ENCODE data around the gene HDAC10.

The HDAC10 gene

DNA sequence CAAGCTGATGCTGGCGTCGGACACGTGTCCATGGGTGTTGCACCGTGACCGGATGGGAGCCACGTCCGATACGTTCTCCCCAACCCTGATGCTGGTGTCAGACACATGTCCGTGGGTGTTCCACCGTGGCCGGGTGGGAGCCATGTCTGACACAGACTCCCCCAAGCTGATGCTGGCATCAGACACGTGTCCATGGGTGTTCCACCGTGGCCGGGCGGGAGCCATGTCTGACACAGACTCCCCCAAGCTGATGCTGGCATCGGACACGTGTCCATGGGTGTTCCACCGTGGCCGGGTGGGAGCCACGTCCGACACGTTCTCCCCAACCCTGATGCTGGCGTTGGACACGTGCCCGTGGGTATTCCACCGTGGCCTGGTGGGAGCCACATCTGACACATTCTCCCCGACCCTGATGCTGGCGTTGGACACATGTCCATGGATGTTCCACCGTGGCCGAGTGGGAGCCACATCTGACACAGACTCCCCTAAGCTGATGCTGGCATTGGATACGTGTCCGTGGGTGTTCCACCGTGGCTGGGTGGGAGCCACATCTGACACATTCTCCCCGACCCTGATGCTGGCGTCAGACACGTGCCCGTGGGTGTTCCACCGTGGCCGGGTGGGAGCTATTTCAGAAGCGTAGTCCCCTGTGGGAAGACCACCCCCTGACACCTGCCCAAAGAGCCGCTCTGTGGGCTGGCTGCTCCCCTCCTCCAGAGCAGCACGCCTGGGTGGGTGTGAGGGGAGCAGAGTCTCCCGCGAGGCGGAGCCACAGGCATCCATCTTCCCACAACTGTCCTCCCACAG lies 30.3 kb downstream of the HDAC10 start:
- no peak for DNase-seq
- H3K4me1 Mint-ChIP-seq = peaks cover 5% of the 10 kb centered on the region
- no peak overlapping the region for H3K4me3 Mint-ChIP-seq
- H3K27ac Mint-ChIP-seq = no peak overlapping the region
- TF ChIP-seq, protein P1, sequence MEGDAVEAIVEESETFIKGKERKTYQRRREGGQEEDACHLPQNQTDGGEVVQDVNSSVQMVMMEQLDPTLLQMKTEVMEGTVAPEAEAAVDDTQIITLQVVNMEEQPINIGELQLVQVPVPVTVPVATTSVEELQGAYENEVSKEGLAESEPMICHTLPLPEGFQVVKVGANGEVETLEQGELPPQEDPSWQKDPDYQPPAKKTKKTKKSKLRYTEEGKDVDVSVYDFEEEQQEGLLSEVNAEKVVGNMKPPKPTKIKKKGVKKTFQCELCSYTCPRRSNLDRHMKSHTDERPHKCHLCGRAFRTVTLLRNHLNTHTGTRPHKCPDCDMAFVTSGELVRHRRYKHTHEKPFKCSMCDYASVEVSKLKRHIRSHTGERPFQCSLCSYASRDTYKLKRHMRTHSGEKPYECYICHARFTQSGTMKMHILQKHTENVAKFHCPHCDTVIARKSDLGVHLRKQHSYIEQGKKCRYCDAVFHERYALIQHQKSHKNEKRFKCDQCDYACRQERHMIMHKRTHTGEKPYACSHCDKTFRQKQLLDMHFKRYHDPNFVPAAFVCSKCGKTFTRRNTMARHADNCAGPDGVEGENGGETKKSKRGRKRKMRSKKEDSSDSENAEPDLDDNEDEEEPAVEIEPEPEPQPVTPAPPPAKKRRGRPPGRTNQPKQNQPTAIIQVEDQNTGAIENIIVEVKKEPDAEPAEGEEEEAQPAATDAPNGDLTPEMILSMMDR (IDR thresholded peaks at IDR 0.05) = no peak
- peaks cover 33% of the 10 kb centered on the region for H3K36me3 Mint-ChIP-seq (ENCODE audit: low read depth)
- H3K9me3 Mint-ChIP-seq = no peaks in the 10 kb centered on the region
- H3K27me3 Mint-ChIP-seq (ENCODE audit: low read depth, poor library complexity) = peaks cover 7% of the 10 kb centered on the region

DNA sequence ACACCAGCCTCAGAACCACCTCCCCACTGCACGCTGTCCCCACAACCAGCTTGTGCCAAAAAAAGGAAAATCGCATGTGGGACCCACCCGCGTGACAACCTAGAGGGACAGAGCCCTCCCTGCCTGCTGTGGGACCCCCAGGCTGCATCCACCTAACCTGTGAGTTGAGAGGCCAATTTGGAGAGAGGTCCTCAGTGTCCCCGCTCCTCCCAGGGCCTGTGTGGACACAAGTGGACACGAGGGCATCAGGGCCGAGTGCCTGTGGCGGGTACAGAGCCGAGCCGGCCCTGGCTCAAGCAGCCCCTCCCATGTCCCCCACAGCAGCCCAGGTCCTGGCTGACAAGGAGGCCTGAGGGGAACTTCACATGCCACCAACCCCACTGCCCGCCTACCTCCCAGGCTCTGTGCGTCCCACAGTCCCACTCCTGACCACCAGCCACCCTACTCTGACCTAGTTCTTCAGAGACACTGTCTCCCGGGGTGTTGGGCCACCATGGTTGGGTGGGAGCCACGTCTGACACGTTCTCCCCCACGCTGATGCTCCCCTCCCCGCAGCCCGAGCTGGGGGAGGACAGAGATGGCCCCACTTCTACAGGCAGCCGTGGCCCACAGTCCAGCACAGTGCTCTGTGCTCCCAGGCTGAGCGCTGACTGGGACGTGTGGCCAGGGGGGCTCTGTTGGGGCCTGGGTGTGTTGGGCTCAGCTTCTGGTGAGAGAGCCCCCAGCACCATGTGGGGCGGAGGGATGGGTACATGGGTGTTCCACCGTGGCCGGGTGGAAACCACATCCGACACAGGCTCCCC lies 31.1 kb downstream of the HDAC10 start:
- H3K36me3 Mint-ChIP-seq (ENCODE audit: low read depth) = peaks cover 37% of the 10 kb centered on the region

DNA sequence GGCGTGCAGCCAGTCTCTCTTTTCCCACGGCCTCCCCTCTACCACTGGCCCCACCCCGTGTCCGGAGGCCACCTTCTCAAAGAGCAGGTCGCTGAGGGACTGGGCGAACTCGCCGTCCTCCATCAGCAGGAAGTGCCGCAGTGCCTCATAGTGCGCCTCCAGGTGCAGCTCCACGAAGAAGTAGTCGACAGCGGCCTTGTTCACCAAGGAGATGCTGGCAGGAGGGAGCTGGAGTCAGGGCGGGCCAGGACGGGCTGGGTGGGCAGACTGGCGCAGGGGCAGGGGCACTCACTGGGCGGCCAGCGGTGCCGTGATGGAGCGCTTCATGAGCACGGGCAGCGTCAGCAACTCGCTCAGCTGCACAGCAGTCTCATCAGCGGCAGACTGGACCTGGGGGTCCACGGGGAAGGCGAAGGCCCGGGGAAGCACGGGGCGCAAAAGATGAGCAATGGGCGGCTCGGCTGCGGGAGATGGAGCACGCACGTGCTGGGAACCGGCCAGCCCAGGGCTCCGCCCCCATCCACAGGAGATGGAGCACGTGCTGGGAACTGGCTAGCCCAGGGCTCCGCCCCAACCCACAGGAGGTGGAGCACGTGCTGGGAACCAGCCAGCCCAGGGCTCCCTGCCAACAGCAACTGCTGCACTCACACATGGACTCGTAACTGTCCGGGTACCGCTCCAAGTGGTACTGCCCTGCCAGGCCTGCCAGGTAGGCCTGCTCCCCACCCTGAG lies 31.9 kb downstream of the HDAC10 start:
- Mint-ChIP-seq H3K36me3 (ENCODE audit: low read depth) (peaks cover 42% of the 10 kb centered on the region), H3K27me3 (ENCODE audit: low read depth, poor library complexity) (peaks cover under 1% of the 10 kb centered on the region), H3K9me3 (no peaks in the 10 kb centered on the region), H3K4me3 (no peak overlapping the region), H3K27ac (no peak overlapping the region), H3K4me1 (peaks cover 4% of the 10 kb centered on the region)
- TF ChIP-seq, protein P1 (IDR thresholded peaks at IDR 0.05) = no peak
- no peak for DNase-seq

More for the DNA sequence above, 31.1 kb downstream of the HDAC10 start:
- peaks cover 3% of the 10 kb centered on the region for H3K27me3 Mint-ChIP-seq (ENCODE audit: low read depth, poor library complexity)
- H3K4me1 Mint-ChIP-seq = peaks cover 5% of the 10 kb centered on the region
- no peak overlapping the region for H3K27ac Mint-ChIP-seq
- TF ChIP-seq, protein P1 (IDR thresholded peaks at IDR 0.05) = no peak
- H3K4me3 Mint-ChIP-seq = no peak overlapping the region
- no peak for DNase-seq
- H3K9me3 Mint-ChIP-seq = no peaks in the 10 kb centered on the region

DNA sequence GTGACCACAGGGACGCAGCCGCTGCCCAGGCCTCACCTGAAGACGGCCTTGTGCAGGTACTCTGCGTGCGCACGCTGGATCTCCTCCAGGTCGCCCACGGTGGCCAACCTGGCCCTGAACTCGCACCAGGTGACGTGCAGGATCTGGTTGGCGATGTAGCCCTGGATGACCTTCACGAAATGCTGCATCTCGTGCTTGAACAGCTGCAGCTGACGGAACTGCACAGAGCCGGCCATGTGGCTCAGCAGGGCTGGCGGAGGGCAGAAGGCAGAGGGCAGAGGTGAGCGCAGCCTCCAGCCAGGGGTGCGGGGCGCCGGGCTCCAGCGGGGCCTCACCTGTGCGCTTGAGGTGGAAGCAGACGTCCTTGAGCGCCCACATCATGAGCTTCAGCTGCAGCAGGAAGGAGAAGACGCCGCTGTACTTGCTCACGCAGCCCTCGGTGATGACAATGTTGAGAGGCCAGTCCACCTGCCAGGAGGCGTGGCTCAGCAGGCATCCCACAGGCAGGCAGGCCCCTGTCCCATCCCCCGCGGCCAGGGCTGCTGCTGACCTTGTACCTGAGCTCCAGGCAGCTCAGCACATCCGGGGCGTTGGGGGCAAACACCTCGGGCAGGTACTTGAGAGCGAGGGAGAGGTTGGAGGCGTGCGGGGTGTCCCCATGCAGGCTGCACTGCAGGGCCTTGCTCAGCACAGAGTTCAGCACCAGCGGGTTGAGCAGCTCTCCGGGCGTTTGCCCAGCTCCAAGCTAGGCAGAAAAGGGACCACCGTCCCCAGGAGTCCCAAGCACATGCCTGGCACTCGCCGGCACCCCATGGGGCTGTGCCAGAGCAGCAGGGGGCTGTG lies 32.7 kb downstream of the HDAC10 start:
- no peak overlapping the region for H3K27ac Mint-ChIP-seq
- peaks cover 43% of the 10 kb centered on the region for H3K36me3 Mint-ChIP-seq (ENCODE audit: low read depth)
- H3K9me3 Mint-ChIP-seq = no peaks in the 10 kb centered on the region
- H3K4me3 Mint-ChIP-seq = no peak overlapping the region
- TF ChIP-seq, protein P1 (IDR thresholded peaks at IDR 0.05) = no peak
- no peaks in the 10 kb centered on the region for H3K27me3 Mint-ChIP-seq (ENCODE audit: low read depth, poor library complexity)
- H3K4me1 Mint-ChIP-seq = no peaks in the 10 kb centered on the region
- DNase-seq = no peak

DNA sequence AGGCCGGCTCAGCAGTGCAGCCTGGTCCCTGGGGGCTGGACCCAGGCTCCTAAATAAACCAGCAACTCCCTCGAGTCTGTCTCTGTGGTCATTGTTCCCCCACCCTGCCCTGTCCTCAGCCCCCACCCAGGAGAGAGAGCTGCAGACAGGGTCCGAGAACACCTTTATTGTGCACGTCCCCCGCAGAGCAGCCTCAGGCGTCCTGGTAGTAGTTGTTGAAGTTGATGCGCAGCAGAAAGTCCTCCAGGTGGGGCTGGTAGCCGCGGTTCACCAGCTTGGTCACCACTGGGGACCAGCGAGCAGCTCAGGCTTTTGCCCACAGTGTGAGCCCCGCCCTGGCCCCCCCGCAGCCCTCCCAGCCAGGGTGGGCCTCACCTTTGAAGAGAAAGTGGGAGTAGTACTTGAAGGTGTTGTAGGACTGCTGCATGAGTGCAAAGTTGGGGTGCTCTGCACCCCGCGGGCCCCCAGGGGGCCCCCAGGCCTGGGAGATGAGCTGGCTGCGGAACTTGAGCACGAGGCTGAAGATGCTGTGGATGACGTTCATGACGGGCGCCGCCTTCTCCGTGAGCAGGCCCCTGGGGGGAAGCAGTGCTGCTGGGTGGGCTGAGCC lies 33.4 kb downstream of the HDAC10 start:
- Mint-ChIP-seq H3K4me3 (no peak overlapping the region), H3K36me3 (ENCODE audit: low read depth) (peaks cover 45% of the 10 kb centered on the region), H3K4me1 (no peaks in the 10 kb centered on the region), H3K9me3 (no peaks in the 10 kb centered on the region), H3K27ac (peak overlapping the region; percentile 66), H3K27me3 (ENCODE audit: low read depth, poor library complexity) (no peaks in the 10 kb centered on the region)
- TF ChIP-seq, protein P1 (IDR thresholded peaks at IDR 0.05) = no peak
- no peak for DNase-seq
